ENCODE results near the gene TSC22D2.

The TSC22D2 gene

DNA sequence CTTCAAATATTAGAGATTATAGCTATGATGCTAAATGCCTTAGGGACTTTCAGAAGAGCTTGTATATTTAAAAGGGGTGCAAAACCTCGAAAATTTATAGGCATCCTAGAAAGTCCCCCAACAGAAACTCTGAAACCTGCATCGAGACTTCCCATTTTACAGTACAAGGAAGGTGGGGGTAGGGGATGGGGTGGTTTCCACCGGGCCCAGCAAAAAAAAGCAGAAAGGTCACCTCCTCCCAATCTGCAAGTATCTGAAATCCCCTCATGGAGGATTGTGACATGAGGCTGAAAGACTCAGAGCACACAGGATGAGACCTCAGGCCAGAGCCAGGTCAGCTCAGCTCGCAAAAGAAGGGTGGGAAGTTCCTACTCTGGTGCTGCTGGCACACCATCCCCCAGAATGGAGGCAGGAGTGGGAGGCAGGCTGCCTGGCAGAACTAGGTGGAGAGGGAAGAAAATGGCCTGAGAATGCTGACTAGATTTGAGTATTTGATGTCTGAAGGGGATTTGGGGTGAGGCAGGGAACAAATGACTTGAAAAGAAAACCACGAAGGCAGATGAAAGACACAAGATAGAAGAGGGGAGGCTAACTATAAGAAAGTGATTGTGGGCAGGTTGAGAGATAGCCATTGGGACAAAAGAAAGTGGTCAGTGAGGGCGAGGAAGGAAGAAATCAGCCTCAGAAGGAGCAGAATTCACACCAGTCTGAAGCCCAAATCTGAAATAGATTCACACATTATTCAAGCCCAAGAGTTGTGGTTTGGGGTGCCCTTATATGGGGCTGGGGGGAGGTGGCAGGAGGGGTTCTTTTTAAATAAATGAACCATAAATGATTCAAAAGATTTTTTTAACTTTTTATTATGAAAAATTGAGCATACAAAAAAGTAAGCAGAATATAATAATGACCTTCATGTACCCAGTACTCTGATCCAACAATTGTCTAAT, 22.5 kb upstream of the TSC22D2 start:
- DNase-seq, result peak; percentile 36 to 57

DNA sequence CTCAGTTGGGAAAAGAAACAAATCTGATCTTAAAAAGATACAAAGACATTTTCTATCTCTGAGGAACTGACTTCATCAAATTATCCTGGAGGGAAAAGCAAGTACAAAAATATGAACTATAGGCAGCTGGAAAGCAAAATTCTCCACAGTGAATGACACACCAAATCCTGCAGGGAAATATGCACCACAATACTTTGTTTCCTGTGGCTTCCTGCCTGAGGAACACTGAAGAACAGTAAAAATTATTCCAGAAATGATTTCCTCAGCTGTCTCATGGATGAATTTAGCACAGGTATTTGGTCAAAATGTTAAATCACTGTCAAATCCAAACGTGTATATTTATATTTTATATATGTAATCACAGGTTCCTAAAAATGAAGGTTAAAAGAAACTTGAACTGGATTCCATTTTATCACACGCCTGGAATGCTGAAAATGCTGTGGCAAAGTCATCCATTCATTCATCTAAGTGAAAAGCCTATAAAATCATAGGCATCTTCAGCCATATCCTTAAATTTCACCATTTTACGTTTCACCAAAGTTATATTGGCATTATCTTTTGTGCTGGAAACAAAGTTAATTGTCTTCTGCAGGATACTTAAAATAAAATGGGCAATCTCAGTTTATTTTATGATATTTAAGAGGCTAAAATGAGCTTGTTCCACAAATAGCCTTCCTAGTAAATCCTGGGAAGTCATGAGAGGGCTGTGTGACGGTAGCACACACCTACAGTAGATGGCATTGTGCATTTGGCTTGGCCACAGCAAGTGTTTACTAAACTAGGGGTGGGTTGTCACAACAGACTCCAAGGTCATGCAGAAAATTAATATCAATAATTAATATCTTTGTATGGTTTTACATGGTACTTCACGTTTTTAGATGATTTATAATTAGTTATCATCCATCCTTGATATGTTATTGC, 19.3 kb upstream of the TSC22D2 start:
- no peak for DNase-seq

DNA sequence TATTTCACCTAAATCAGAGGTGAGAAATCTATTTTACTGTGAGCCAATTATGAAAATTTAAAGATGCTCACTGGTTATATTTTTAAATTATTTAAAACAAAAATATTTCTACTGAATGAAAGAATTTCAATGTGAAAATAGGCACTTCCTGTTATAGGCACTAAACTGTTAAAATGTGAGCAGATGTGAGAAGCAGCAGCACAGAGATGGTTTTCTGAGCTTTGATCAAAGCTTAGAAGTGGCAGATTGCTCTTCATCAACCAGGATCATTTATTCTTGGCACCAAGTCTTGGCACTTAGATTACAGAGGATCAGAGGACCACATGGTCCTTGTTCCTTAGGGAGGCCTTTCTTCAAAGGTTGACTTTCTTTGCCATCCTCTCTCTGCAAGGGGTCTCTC, 18.0 kb upstream of the TSC22D2 start:
- DNase-seq, result no peak

- no peak for DNase-seq
Observed at GRCh38 chr3:150391161-150391560, 16.9 kb upstream of the TSC22D2 start.

DNA sequence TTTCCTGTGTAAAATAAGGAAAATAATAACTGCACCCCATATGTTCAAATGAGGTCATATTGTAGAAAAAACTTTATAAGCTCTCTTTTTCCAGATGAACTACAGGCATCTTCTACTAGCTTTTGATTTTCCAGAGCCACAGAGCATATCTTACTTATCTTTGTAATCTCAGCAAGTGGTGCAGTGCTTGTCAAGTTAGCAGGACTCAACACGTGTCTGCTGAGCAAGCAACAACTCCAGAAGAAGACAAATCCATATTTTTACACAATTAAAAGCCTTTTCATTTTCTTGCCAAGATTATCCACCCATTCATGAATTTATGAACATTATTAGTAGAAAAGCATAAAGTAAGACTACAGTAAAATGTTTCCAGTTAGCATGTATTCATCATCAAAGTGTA, 14.4 kb upstream of the TSC22D2 start:
- DNase-seq, result no peak

DNA sequence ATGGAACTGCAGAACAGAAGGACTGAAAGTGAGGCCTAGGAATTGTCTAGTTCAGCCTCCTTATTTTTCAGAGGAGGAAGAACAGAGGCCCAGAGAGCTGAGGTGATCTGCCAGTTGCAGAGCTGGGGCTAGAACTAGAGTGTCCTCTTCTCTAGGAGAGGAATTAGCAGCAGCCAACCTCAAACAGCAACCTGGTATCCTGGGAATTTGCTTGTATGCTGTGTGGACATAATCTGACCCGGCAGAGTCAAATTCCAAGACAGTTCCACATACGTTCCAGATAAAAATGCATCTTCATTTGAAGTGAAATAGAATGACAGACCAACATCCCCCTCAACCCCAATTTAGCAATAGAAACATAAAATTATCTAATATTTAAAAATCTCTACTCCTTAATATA, 13.5 kb upstream of the TSC22D2 start:
- DNase-seq, result no peak

GRCh38 chr3:150396491-150396890, 11.6 kb upstream of the TSC22D2 start:
- DNase-seq, result no peak

DNA sequence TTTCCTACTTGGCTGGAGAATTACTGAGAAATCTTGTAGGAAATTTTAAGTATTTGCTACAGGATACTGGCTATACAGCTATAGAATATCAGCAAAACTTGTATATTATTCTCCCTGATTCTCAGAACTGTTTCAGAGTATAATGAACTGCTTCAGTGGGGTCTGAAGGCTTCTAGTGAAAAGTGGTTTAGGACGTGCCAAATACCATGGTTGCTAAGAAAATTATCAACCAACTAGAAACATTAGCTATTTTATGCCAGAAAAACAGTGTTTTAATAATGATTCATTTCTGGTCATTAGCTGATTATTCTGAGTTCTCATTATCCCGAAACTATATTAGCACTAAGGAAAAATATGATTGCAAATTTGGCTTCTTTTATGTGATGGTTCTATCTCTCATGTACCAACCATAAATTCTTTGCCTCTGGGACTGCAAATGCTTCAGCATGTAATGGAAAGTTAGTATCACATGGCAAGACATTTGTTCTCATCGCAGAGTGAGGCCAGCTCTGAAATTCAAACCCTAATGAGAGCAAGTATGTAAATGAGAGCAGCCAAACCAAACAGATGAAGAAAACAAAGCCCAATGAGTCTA, 11.0 kb upstream of the TSC22D2 start:
- no peak for DNase-seq

DNA sequence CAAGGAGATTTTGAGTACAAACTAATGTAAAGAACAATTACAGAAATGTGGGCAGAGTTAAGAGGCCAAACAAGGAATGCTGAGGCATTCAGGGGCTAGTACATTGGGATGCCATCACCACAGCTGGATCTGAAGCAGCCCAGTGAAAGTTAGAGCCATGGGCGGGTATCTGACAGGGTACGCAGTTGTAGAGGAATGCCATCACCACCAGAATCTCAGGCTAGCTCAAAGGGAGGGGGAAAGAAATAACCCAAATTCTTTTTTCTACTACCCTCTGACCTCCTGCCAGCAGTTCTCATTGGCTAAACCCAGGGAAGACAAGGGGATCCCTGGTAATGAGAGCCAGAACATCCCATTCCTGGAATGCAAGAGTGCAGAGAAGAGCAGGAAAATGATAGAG, 9.0 kb upstream of the TSC22D2 start:
- DNase-seq, result no peak

DNA sequence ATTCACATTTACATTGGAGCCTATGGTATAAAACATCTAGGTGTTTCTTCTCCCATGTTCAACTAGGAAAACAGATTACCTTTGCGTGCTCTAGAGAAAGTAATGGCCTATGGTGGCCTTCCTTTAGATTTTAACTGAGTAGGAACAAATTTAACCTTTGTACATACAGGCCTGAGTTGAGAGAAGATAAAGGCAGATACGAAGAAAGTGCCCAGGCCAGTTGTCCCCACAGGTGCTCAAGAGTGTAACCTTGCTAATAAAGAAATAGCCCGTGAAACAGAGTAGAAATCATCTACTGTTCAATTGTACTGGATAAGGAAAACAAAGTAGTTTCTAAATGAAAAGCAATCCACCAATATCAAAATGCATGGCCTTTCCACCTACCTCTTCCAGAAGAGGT, 6.8 kb upstream of the TSC22D2 start:
- no peak for DNase-seq

DNA sequence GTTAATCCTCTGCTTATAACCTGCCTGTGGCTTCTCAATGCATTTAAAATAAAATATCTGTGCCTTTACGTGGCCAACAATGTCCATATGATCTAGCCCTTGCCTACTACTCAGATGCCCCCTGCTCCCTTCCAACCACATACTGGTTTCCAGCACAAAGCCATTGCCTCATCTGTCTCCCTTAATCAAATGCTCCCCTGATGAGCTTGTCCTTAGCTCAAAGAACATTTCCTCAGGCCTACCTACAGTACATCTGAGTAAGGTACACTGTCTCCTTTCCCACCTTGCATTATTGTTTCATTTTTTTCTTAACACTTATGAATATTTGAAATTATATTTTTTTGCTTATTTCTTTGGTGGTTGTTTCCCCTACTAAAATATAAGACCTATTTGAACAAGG, 5.9 kb upstream of the TSC22D2 start:
- no peak for DNase-seq

GRCh38 chr3:150404023-150404422, 4.1 kb upstream of the TSC22D2 start:
- DNase-seq, result no peak

GRCh38 chr3:150407051-150407807, 869 bp upstream of the TSC22D2 start:
- peak in 1 of 2 experiments; percentile 40 for DNase-seq

DNA sequence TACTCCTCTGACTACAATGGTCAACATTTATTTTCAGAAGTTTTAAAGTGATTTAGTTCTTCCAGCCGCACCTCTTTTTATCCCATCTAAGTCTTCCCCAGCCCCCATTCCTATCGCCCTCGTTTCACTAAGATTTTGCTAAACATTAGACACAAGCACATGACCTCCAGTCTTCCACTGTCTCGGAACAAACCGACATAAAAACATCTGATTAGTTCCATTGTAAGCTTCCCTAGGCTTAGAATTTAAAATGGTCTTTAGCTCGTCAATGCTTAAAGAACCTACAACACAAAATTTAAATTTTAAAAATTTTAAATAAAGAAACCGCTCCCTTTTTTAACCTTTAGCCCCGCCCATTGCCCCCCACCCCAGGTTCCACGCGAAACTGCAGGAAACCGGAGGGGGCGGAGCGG, 284 bp upstream of the TSC22D2 start:
- no peak for DNase-seq

DNA sequence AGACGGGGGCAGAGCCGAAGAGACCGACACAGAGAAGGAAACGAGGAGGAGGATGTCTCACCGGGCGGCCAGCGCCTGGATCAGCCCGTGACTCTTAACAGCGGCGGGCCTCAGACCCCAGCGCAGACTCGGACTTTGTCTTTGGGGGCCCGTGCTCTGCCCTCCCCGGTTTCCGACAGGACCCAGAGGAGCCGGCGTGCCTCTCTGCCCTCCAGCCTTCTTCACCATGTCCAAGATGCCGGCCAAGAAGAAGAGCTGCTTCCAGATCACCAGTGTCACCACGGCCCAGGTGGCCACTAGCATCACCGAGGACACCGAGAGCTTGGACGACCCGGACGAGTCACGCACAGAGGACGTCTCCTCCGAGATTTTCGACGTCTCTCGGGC, 1.0 kb downstream of the TSC22D2 start:
- no peak for DNase-seq

GRCh38 chr3:150409512-150410310, 1.6 kb downstream of the TSC22D2 start:
- peak; percentile 67 to 77 for DNase-seq

DNA sequence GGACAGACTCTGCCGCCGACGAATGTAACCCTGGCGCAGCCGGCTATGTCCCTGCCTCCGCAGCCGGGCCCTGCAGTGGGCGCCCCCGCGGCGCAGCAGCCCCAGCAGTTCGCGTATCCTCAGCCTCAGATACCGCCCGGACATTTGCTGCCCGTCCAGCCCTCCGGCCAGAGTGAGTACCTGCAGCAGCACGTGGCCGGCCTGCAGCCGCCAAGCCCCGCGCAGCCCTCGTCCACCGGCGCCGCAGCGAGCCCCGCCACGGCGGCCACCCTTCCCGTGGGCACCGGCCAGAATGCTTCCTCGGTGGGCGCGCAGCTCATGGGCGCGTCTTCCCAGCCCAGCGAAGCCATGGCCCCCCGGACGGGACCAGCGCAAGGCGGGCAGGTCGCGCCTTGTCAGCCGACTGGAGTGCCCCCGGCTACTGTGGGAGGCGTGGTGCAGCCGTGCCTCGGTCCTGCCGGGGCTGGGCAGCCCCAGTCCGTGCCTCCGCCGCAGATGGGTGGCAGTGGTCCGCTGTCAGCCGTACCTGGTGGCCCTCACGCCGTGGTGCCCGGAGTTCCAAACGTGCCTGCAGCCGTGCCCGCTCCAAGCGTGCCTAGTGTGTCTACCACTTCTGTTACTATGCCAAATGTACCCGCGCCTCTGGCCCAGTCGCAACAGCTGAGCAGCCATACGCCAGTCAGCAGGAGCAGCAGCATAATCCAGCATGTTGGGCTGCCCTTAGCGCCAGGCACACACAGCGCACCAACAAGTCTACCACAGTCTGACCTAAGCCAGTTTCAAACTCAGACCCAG, 2.4 kb downstream of the TSC22D2 start:
- peak in 1 of 2 experiments; percentile 23 for DNase-seq

GRCh38 chr3:150411106-150411460, 3.0 kb downstream of the TSC22D2 start:
- DNase-seq, result no peak

DNA sequence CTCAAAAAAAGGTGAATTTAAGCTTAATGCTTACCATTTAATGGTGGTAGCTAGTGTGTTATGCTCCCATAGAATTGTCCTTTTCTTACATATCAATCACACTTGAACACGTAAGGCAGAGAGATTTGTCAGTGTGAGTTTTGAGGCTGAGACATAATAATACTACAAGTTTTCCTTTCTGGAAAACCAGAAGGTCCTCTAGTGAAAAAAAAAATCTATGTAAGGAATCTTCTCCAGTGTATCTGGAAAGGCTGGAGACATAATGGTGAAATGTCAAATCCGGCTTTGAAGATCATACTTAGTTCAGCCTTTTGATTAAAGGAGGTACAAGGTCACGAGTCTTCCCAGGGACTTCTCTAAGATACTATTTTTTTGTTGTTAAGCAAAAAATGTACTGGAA, 3.4 kb downstream of the TSC22D2 start:
- DNase-seq, result no peak

DNA sequence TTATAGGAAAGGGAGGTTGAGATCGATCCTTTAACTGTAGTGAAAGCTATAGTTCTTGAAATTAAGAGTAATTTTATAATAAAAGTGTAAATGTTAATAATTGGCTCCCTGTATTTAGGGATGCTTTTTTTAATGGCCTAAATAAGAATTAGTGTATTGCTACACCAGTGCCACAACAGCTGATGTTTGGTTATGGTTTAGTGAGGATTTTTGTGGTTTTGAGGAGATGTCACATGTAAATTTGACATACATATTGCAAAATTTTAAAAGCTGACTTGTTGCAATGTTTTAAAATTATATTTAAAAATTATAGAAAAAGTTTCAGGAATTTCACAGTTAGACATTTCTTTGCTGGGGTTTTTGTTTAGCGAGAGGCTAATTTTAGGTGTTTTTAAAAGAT, 3.9 kb downstream of the TSC22D2 start:
- DNase-seq, result peak; percentile 49 to 56

Data from AML-193 (cell line).